Activated naive CD8-positive, alpha-beta T cell treated with anti-CD3 and anti-CD28 coated beads for 36 hours (primary cell): Measurements from ENCODE around the gene PMPCA. TPM values are rescaled to one million over a fixed set of nuclear protein-coding genes. Genes with fewer than 3 reads are reported as not detected.

Source experiments
- DNase-seq: peaks from one replicate; pipeline ENCODE4 v3.0.0; 2021
- H3K27ac Mint-ChIP-seq: one replicate; pipeline ENCODE4 v1.8.0; 2022; ENCODE audit warnings: mild to moderate bottlenecking, moderate library complexity, mixed read lengths
- H3K27me3 Mint-ChIP-seq: one replicate; pipeline ENCODE4 v1.8.0; 2022; ENCODE audit warnings: mild to moderate bottlenecking, mixed read lengths
- H3K36me3 Mint-ChIP-seq: one replicate; pipeline ENCODE4 v1.8.0; 2021; ENCODE audit warnings: mild to moderate bottlenecking, mixed read lengths
- H3K4me1 Mint-ChIP-seq: one replicate; pipeline ENCODE4 v1.8.0; 2021; ENCODE audit warnings: mixed read lengths
- H3K4me3 Mint-ChIP-seq: one replicate; pipeline ENCODE4 v1.8.0; 2022; ENCODE audit warnings: mild to moderate bottlenecking, moderate library complexity, mixed read lengths
- H3K9me3 Mint-ChIP-seq: one replicate; pipeline ENCODE4 v1.8.0; 2022; ENCODE audit warnings: mixed read lengths
- total RNA-seq, 2 experiments: library from RNA; stranded (reverse); gene quantifications; one replicate each; pipeline ENCODE4 v1.2.3, GENCODE V29; 2021

Gene PMPCA
- total RNA-seq, 2 experiments from 2014 or later = 124 to 130 TPM

DNA sequence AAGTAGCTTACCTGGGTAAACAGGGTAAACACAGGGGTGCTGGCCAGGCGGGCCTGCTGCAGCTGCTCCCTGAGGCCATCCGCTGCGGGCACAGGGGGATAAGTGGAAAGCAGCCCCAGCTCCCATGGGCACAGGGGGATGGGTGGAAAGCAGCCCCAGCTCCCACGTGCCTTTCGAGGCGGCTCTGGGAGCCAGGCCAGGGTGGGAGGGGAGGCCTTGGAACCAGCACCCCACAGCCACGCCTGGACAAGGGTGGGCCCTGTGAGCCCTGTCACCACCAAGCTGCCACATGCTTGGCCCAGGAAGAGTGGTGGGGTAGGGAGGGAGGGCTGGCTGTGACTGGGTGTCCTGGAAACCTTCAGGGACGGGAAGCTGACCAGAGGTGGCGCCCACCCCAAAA, 29.1 kb upstream of the PMPCA start:
- Mint-ChIP-seq H3K27me3 (no peaks in the 10 kb centered on the region), H3K4me1 (peaks cover 18% of the 10 kb centered on the region), H3K36me3 (peaks cover 21% of the 10 kb centered on the region), H3K27ac (no peak overlapping the region), H3K4me3 (no peak overlapping the region), H3K9me3 (no peaks in the 10 kb centered on the region)
- DNase-seq = no peak

DNA sequence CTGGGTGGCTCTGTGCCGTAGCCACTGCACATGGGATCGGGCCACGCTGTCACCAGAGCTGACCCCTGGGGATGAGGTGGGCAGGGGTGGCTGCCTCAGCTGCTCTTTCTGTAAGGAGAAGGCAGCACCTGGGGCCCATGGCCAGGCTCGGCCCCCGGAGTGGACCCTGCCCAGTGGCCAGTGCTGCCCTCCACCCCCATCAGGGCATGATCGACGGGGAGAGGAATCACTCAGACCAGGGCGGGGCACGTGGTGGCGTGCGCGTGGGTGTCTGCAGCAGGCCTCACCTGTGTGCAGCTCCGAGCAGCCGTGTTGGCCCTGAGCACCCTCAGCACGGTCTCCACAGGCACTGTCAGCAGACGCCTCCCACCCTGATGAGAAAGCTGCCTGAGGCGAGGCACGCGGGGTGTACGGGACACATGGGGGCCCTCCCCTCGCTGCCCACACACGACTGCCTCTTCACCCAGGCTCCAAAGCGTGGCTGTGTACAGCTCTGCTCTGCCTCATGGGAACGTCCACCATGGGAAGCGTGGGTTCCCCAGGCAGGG, 28.4 kb upstream of the PMPCA start:
- DNase-seq = no peak
- H3K4me3 Mint-ChIP-seq = no peak overlapping the region
- H3K9me3 Mint-ChIP-seq = no peaks in the 10 kb centered on the region
- peaks cover 27% of the 10 kb centered on the region for H3K36me3 Mint-ChIP-seq
- H3K27ac Mint-ChIP-seq = no peak overlapping the region
- H3K4me1 Mint-ChIP-seq = peaks cover 20% of the 10 kb centered on the region
- no peaks in the 10 kb centered on the region for H3K27me3 Mint-ChIP-seq

DNA sequence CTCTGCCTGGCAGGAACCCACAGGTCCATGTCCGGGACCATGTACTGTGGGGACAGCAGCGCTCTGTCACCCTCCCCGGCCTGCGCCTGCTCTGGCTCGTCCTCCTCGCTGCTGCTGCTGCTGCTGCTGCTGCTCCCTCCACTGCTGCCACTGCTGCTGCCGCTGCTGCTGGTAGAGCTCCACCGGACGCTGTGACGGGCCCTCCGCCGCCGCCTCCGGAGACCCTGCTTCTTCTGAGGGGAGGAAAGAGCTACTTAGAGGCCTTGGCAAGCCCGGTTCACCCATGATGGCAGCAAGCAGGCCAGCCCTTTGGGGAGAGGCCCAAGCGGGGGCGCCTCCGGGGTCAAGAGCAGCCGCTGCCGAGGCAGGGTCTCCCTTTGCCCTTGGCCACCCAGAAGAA, 27.0 kb upstream of the PMPCA start:
- peaks cover 36% of the 10 kb centered on the region for H3K36me3 Mint-ChIP-seq

DNA sequence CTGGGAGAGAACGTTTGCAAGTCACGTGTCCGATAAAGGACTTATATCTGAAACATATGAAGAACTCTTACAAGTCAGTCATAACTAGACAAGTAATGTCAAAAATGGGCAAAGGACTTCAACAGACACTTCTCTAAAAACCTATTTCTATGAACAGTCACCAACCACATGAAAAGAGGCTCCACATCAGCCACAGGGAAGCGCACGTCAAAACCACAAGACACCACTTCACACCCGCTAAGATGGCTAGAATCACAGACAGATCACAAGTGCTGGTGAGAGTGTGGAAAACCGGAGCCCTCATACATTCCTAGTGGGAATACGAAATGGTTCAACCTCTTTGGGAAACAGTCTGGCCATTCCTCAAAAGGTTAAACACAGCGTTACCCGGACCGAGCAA, 25.4 kb upstream of the PMPCA start:
- Mint-ChIP-seq H3K27ac (peak overlapping the region; percentile 59), H3K4me1 (peaks cover 20% of the 10 kb centered on the region), H3K4me3 (no peak overlapping the region), H3K27me3 (no peaks in the 10 kb centered on the region), H3K36me3 (peaks cover 42% of the 10 kb centered on the region), H3K9me3 (no peaks in the 10 kb centered on the region)
- peak; percentile 57 for DNase-seq

More for the DNA sequence above, 27.0 kb upstream of the PMPCA start:
- Mint-ChIP-seq H3K27ac (no peak overlapping the region), H3K9me3 (no peaks in the 10 kb centered on the region), H3K4me1 (peaks cover 20% of the 10 kb centered on the region), H3K27me3 (no peaks in the 10 kb centered on the region), H3K4me3 (no peak overlapping the region)
- no peak for DNase-seq

DNA sequence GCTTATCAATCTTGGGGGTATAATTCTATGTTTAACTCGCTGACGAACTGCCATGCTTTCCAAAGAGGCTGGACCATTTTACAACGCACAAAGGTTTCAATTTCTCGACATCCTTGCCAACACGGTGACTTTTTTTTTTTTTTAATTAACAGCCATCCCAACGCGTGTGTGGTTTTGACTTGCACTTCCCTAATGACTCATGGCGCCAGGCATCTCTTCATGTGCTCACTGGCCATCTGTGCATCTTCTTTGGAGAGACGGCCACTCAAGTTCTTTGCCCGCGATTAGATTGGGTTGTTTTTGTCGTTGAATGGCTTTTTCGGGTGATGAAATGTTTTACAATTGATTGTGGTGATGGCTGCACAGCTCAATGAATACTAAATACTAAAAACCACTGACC, 24.4 kb upstream of the PMPCA start:
- Mint-ChIP-seq H3K9me3 (no peaks in the 10 kb centered on the region), H3K36me3 (peaks cover 43% of the 10 kb centered on the region), H3K4me3 (no peak overlapping the region), H3K4me1 (peaks cover 20% of the 10 kb centered on the region), H3K27ac (no peak overlapping the region), H3K27me3 (no peaks in the 10 kb centered on the region)
- DNase-seq = no peak

DNA sequence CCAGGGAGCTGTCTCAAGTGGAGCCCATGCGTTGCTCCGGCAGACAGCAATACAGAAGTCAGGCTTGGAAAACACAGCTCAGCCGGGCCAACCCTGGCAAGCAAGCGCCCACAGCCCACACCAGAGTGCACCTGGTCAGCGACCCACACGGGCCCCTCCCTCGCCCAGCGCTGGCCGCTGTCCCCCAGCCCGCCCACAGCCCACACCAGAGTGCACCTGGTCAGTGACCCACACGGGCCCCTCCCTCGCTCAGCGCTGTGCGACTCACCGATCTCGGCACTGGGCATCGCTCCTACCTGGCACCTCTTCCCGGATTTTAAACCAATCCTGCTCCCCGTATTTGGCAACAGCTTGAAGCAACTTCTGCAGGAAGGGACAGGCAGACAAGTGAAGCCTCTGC, 23.2 kb upstream of the PMPCA start:
- H3K4me1 Mint-ChIP-seq = peaks cover 20% of the 10 kb centered on the region
- H3K36me3 Mint-ChIP-seq = peaks cover 50% of the 10 kb centered on the region
- H3K27me3 Mint-ChIP-seq = no peaks in the 10 kb centered on the region
- H3K9me3 Mint-ChIP-seq = no peaks in the 10 kb centered on the region
- no peak overlapping the region for H3K27ac Mint-ChIP-seq
- H3K4me3 Mint-ChIP-seq = no peak overlapping the region
- no peak for DNase-seq

DNA sequence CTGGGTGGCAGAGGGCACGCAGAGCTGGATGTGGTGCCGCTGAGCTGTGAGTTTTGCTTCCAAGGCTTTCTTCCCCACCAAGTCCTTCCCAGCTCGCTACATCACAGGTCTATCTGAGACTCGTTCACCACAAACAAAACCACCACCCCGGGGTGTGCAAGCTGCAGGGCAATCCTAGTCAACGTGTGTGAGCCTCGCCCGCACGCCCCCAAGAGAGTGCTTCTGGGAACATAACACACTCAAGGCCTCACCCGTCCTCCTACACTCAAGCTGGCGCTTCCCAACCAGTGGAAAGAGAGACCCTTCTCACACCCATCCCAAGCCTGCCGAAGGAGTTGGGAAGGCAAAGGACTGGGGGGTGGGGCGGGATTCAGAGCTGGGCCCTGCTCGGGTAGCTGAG, 21.1 kb upstream of the PMPCA start:
- no peaks in the 10 kb centered on the region for H3K9me3 Mint-ChIP-seq
- no peak for DNase-seq
- peaks cover 45% of the 10 kb centered on the region for H3K36me3 Mint-ChIP-seq
- H3K4me1 Mint-ChIP-seq = peaks cover 20% of the 10 kb centered on the region
- H3K4me3 Mint-ChIP-seq = no peak overlapping the region
- H3K27ac Mint-ChIP-seq = no peak overlapping the region
- no peaks in the 10 kb centered on the region for H3K27me3 Mint-ChIP-seq

DNA sequence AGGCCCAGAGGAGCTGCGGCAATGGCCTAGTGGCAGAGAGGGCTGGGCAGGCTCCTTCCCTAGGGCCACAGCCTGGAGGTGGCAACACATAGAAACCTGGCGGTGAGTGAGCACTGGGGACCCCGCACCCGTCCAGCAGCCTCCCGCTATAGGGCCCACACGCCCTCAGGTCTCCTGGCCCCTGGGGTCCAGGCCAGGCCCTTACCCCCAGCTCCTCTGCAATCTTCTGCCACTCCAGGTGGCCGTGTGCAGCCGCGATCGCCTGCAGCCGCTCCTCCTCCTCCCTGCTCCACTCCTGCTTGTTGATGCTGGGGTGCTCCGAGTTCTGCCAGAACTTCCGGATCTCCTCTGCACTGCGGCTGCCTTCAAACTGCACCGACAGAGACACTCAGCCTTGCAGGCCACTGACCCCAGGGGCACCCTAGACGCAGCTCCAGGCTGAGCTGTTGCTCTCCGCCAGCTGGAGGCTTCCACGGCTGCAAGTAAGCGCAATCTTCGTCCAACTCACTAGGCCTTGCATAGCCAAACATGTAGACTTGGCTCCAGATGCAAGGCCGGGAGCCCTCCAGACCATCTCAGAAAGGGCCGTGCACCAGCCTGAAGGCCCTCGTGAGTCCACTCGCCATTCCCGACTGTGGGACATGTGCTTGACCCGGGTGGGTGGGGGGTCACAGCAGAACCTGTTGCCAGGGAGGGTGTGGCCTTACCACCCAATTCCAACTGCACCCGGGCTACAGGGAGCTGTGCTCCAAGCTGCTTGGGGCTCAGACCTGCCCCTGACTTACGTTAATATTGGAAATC, 18.5 kb upstream of the PMPCA start:
- Mint-ChIP-seq H3K9me3 (no peaks in the 10 kb centered on the region), H3K27me3 (no peaks in the 10 kb centered on the region), H3K4me1 (no peaks in the 10 kb centered on the region), H3K4me3 (no peak overlapping the region), H3K27ac (no peak overlapping the region), H3K36me3 (peaks cover 30% of the 10 kb centered on the region)
- no peak for DNase-seq

DNA sequence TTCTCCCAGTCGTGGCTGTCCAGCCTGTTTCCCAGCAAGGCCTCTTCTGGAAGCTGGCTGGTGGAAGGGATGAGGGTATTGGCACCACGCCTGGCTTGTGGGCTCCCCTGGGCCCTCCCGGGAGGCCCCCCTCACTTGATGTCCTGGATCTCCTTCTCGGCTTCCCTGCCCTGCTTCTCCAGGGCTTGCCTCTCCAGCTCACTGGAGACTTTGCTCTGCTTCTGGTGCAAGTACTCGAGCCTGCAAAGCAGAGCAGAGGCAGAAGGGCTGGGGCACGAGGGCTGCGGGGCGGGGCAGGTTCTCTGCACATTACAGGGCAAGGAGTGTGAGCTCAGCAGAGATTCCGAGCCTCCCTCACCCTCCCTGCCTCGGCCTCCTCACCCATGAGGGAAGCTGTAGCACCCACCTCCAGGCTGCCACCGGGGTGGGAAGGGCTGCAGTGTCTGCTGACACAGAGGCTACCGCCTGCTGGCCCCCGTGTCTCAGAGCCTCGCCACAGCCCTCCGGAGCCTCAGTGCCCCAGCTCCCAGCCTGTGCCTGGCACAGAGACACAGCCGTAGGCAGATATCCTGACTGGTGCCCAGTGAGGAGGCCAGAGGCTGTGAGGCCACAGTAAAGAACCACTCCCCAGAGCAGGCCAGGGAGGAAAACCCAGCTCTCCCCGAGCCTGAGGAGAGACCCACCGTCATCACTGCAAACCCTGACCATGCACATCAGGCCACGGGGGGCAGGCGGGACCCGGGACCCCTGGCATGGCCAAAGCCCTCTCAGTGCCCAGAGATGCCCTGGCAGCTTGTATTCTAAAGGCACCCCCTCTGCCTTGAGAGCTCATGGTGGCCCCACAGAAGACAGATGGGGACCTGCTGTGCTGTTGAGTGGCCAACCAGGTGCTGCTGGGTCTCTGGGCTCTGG, 17.7 kb upstream of the PMPCA start:
- peaks cover 26% of the 10 kb centered on the region for H3K36me3 Mint-ChIP-seq
- no peak for DNase-seq
- no peaks in the 10 kb centered on the region for H3K9me3 Mint-ChIP-seq
- H3K27ac Mint-ChIP-seq = no peak overlapping the region
- no peak overlapping the region for H3K4me3 Mint-ChIP-seq
- no peaks in the 10 kb centered on the region for H3K27me3 Mint-ChIP-seq
- peaks cover 1% of the 10 kb centered on the region for H3K4me1 Mint-ChIP-seq

DNA sequence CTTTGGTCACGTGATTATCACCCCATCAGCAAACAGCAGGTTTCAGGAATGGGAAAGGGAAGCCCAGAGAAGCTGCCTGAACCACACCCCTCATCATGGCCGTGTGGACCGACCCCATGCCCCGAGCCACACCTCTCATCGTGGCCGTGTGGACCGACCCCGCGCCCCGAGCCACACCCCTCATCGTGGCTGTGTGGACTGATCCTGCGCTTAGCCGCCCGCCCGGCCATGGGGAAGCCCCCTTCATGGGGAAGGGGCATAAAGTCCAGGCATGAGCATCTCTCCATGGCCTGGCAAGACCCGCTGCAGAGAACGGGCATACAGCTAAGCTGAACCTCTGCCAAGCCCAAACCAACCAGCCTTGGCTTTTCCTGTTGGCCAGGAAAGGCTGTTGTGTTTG, 16.9 kb upstream of the PMPCA start:
- Mint-ChIP-seq H3K4me1 (peaks cover 8% of the 10 kb centered on the region), H3K27me3 (no peaks in the 10 kb centered on the region), H3K36me3 (peaks cover 27% of the 10 kb centered on the region), H3K27ac (no peak overlapping the region), H3K4me3 (no peak overlapping the region), H3K9me3 (no peaks in the 10 kb centered on the region)
- no peak for DNase-seq

DNA sequence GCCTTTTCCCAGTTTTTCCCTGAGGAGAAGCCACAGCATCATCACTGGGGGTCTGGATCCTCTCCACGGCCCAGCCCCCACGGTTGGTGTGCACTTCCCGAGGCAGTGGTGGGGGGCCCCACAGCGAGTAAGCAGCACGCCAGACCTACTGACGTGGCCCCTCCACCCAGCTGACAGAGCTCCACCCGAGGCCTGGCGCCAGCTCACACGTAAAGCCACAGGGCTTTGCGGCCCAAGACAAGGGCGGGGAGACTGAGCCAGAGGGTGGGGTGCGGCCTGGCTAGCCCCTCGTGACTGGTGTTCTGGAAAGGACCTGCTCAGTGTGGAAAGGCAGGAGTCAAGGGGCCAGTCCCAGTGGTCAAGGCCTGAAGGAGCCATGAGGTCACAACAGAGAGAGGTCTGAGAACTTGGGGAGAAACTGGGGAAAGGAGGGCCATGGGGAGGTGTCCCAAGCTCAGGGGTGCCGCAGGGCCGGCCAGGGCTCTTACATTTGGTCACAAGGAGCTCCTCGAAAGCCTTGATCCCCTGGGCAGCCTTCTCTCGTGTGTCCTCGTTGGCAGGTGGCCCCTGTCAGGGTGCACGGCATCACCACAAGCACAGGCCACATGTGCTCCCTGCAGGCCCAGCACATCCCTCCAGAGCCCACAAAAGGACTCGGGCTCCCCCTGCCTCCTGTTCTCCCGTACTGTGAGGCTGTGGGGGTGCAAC, 16.0 kb upstream of the PMPCA start:
- Mint-ChIP-seq H3K36me3 (peaks cover 35% of the 10 kb centered on the region), H3K4me3 (no peak overlapping the region), H3K27ac (no peak overlapping the region), H3K27me3 (no peaks in the 10 kb centered on the region), H3K4me1 (peaks cover 16% of the 10 kb centered on the region), H3K9me3 (no peaks in the 10 kb centered on the region)
- DNase-seq = no peak

DNA sequence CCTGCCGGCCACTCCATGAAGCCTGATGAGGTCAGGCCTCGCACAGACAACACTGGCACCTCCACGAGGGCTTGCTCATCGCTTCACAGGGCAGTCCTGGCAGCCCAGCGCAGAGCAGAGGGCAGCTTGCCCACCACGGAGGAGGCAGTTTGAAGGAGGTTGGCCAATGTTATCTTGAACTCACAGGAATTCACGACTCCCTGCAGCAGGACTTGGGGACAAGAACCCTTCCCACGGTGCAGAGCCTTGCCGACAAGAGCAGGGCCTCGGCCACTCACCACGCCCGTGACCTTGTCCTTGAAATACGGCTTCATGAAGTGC, 15.5 kb upstream of the PMPCA start:
- Mint-ChIP-seq H3K9me3 (no peaks in the 10 kb centered on the region), H3K27ac (no peak overlapping the region), H3K36me3 (peaks cover 31% of the 10 kb centered on the region), H3K4me3 (no peak overlapping the region), H3K27me3 (no peaks in the 10 kb centered on the region), H3K4me1 (peaks cover 16% of the 10 kb centered on the region)
- DNase-seq = no peak

DNA sequence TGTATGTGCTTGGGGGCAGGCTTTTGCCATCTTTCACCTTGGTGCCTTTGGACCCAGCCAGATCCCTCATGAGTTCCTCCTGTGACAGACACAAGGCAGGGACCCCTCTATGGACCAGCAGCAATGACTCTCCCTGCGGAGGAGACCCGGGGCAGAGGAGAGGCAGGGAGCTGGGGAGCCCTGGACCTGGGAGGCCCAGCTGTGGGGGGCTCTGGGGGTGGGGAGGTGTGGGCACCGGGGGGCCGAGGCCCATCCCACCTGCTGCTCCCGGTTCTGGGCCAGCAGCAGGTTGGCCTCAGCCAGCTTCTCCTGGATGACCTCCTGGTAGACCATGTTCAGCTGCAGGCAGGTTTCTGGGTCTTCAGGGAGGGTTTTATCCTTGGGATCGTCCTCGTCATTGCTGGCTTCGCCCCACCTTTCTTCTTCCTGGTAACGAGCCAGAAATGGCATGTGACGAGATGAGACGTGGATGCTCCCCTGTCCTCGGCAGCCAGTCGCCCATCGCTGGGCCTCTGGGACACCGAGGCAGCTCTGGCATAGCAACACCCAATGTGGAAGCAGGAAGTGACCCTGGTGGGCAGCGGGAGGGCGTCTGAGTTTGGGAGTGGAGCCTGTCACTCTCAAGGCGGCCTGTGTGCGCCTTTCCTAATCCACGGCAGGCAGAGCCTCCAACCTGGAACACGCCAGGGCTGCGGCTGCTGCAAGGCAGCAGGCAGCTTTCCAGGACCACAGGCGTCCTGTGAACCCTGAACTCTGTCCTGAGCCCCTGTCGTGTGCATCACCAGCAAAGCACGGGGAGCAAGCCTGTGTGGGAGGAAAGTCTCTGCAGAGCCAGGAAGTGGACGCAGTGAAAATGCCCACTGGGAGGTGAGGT, 14.9 kb upstream of the PMPCA start:
- Mint-ChIP-seq H3K36me3 (peaks cover 30% of the 10 kb centered on the region), H3K27ac (no peak overlapping the region), H3K4me3 (no peak overlapping the region), H3K4me1 (peaks cover 17% of the 10 kb centered on the region), H3K27me3 (no peaks in the 10 kb centered on the region), H3K9me3 (no peaks in the 10 kb centered on the region)
- DNase-seq = no peak

DNA sequence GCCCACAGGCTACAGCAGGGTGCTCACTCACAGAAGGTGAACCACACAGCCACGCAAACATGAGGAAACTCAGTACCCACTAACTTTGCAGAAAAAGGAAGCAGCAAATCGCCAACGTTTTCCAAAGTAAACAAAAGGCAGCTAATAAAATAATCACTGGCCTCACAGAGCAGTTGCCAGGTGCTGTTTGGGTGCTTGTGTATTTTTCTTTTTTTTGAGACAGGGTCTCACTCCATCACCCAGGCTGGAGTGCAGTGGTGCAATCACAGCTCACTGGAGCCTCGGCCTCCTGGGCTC, 14.3 kb upstream of the PMPCA start:
- Mint-ChIP-seq H3K4me3 (no peak overlapping the region), H3K27me3 (no peaks in the 10 kb centered on the region), H3K9me3 (no peaks in the 10 kb centered on the region), H3K4me1 (peaks cover 21% of the 10 kb centered on the region), H3K36me3 (peaks cover 33% of the 10 kb centered on the region), H3K27ac (no peak overlapping the region)
- DNase-seq = no peak
